Astrocyte (in vitro differentiated cells and primary cell): ENCODE results near the gene NFIA. TPM values are rescaled to one million over a fixed set of nuclear protein-coding genes. Genes with fewer than 3 reads are reported as not detected.

ENCODE experiments used
- DNase-seq: peaks from one replicate; pipeline ENCODE4 v3.0.0-alpha.2; 2010; ENCODE audit warnings: low read depth
- FAIRE-seq: peaks from 2 replicates; lab custom pipeline; 2011; peaks lifted over from hg19 to GRCh38; lab: Jason Lieb, UNC
- H2AFZ ChIP-seq: 2 replicates; pipeline ENCODE4 v1.6.0; 2012; ENCODE audit warnings: low read depth, low read length, inconsistent platforms
- H3K27ac ChIP-seq: 2 replicates; pipeline ENCODE4 v1.5.1; 2011; ENCODE audit warnings: low read depth, low read length, inconsistent platforms
- H3K27me3 ChIP-seq: 2 replicates; pipeline ENCODE4 v1.6.0; 2011; ENCODE audit warnings: low read length, inconsistent platforms; ENCODE audit not compliant: insufficient read depth
- H3K36me3 ChIP-seq: 2 replicates; pipeline ENCODE4 v1.5.1; 2011; ENCODE audit warnings: low read length, inconsistent platforms; ENCODE audit not compliant: insufficient read depth
- H3K4me1 ChIP-seq: 2 replicates; pipeline ENCODE4 v1.5.1; 2011; ENCODE audit warnings: low read length, inconsistent platforms; ENCODE audit not compliant: insufficient read depth
- H3K4me2 ChIP-seq: 2 replicates; pipeline ENCODE4 v1.6.0; 2012; ENCODE audit warnings: low read length, inconsistent platforms
- H3K4me3 ChIP-seq: 2 replicates; pipeline ENCODE4 v1.5.1; 2011; ENCODE audit warnings: low read depth, mild to moderate bottlenecking, low read length, inconsistent platforms; ENCODE audit not compliant: insufficient read depth
- H3K79me2 ChIP-seq: 2 replicates; pipeline ENCODE4 v1.6.0; 2012; ENCODE audit warnings: mild to moderate bottlenecking, low read length, inconsistent platforms; ENCODE audit not compliant: insufficient read depth
- H3K9ac ChIP-seq: 2 replicates; pipeline ENCODE4 v1.6.0; 2012; ENCODE audit warnings: mild to moderate bottlenecking, low read length, inconsistent platforms
- H3K9me3 ChIP-seq: 2 replicates; pipeline ENCODE4 v1.5.1; 2012; ENCODE audit warnings: low read depth, mild to moderate bottlenecking, low read length, inconsistent platforms; ENCODE audit not compliant: insufficient read depth
- H4K20me1 ChIP-seq: 2 replicates; pipeline ENCODE4 v1.6.0; 2012; ENCODE audit warnings: low read length, inconsistent platforms; ENCODE audit not compliant: insufficient read depth
- H3K27ac Mint-ChIP-seq: one replicate; pipeline ENCODE4 v1.8.0; 2021; ENCODE audit warnings: mild to moderate bottlenecking, mixed read lengths; ENCODE audit not compliant: unreplicated experiment
- H3K27me3 Mint-ChIP-seq: one replicate; pipeline ENCODE4 v1.8.0; 2021; ENCODE audit warnings: low read depth, mixed read lengths; ENCODE audit not compliant: unreplicated experiment
- H3K36me3 Mint-ChIP-seq: one replicate; pipeline ENCODE4 v1.8.0; 2021; ENCODE audit warnings: low read depth, mixed read lengths; ENCODE audit not compliant: unreplicated experiment
- H3K4me1 Mint-ChIP-seq: one replicate; pipeline ENCODE4 v1.8.0; 2021; ENCODE audit warnings: low read depth, mixed read lengths; ENCODE audit not compliant: unreplicated experiment
- H3K4me3 Mint-ChIP-seq: one replicate; pipeline ENCODE4 v1.8.0; 2021; ENCODE audit warnings: mild to moderate bottlenecking, moderate library complexity, mixed read lengths; ENCODE audit not compliant: unreplicated experiment
- H3K9me3 Mint-ChIP-seq: one replicate; pipeline ENCODE4 v1.8.0; 2021; ENCODE audit warnings: mild to moderate bottlenecking, mixed read lengths; ENCODE audit not compliant: unreplicated experiment
- CTCF ChIP-seq: IDR thresholded peaks from 2 replicates; pipeline ENCODE4 v1.5.1; 2011; ENCODE audit warnings: low read depth, mild to moderate bottlenecking, inconsistent platforms, low read length, moderate library complexity; ENCODE audit not compliant: insufficient read depth
- EZH2 ChIP-seq: IDR thresholded peaks from 2 replicates; pipeline ENCODE4 v1.6.1; 2012; ENCODE audit warnings: mild to moderate bottlenecking, low read length, inconsistent platforms; ENCODE audit not compliant: insufficient read depth
- total RNA-seq: library from RNA; stranded (reverse); gene quantifications from 2 replicates; pipeline ENCODE4 v1.2.1, GENCODE V29; 2021

Gene NFIA
- total RNA-seq, 1 donor from 2014 or later, result 4.6 TPM

- no peaks in the 10 kb centered on the region for H3K4me1 ChIP-seq
- H3K36me3 Mint-ChIP-seq, result no peaks in the 10 kb centered on the region
- H3K9me3 Mint-ChIP-seq, result peaks cover 2% of the 10 kb centered on the region
- DNase-seq (no peak), FAIRE-seq (no peak)
- peaks cover 3% of the 10 kb centered on the region for H3K27me3 Mint-ChIP-seq
- no peak overlapping the region for H2AFZ ChIP-seq
- no peak overlapping the region for H3K9ac ChIP-seq
- no peaks in the 10 kb centered on the region for H3K9me3 ChIP-seq
- H3K27me3 ChIP-seq, result no peaks in the 10 kb centered on the region
- H3K27ac Mint-ChIP-seq, result no peak overlapping the region
- no peak overlapping the region for H3K4me2 ChIP-seq
- H3K4me3 Mint-ChIP-seq, result no peak overlapping the region
- TF ChIP-seq EZH2 (no peak), CTCF (no peak)
- H3K4me3 ChIP-seq, result no peak overlapping the region
- no peaks in the 10 kb centered on the region for H3K4me1 Mint-ChIP-seq
- no peak overlapping the region for H3K27ac ChIP-seq
- H4K20me1 ChIP-seq, result no peaks in the 10 kb centered on the region
- no peaks in the 10 kb centered on the region for H3K79me2 ChIP-seq
- H3K36me3 ChIP-seq, result no peaks in the 10 kb centered on the region
Observed at GRCh38 chr1:61110554-61110953, 28.2 kb downstream of the NFIA start.

- Histone ChIP-seq H3K4me3 (no peak overlapping the region), H3K79me2 (no peaks in the 10 kb centered on the region), H4K20me1 (no peaks in the 10 kb centered on the region), H3K9ac (no peak overlapping the region), H3K9me3 (no peaks in the 10 kb centered on the region), H3K36me3 (no peaks in the 10 kb centered on the region), H2AFZ (no peak overlapping the region), H3K27me3 (no peaks in the 10 kb centered on the region), H3K4me1 (no peaks in the 10 kb centered on the region), H3K27ac (no peak overlapping the region), H3K4me2 (no peak overlapping the region)
- peaks cover 2% of the 10 kb centered on the region for H3K9me3 Mint-ChIP-seq
- DNase-seq (no peak), FAIRE-seq (no peak)
- H3K36me3 Mint-ChIP-seq, result no peaks in the 10 kb centered on the region
- no peaks in the 10 kb centered on the region for H3K4me1 Mint-ChIP-seq
- H3K4me3 Mint-ChIP-seq, result no peak overlapping the region
- TF ChIP-seq CTCF, result no peak
- TF ChIP-seq EZH2, result no peak
- H3K27ac Mint-ChIP-seq, result no peak overlapping the region
- H3K27me3 Mint-ChIP-seq, result peaks cover 7% of the 10 kb centered on the region
Observed at GRCh38 chr1:61111084-61112004, 29.0 kb downstream of the NFIA start.
